GM18867 (cell line): ENCODE measurements around the gene ITPR1.

Experiments used
- ATAC-seq: cut with Tn5 transposase; IDR thresholded peaks from one replicate; pipeline ENCODE4 v1.9.1; 2021; ENCODE audit warnings: mild to moderate bottlenecking, moderate library complexity; ENCODE audit not compliant: unreplicated experiment

ITPR1 gene

DNA sequence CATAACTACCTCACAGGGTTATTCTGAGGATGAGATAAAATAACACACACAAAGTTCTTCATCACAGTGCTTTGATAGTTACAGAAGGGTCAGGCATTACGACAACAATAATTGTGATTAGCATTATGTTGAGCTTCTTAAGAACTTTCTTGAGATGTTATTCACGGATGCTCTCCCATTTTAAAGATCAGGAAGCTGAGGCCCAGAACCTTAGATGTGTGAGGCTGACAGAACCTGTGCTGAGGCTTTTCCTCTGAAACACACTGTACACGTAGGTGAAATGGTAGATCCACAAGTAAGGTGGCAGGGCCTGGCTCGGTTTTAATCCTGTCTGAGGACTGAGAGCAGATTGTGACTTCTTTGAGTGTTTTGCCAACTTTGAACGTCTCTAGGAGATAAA lies 274.9 kb downstream of the ITPR1 start:
- ATAC-seq = no peak

GRCh38 chr3:4768521-4768920 lies 275.4 kb downstream of the ITPR1 start:
- no peak for ATAC-seq

GRCh38 chr3:4770561-4770960 lies 277.4 kb downstream of the ITPR1 start:
- ATAC-seq = no peak

GRCh38 chr3:4771243-4771642 lies 278.1 kb downstream of the ITPR1 start:
- ATAC-seq = no peak

- ATAC-seq = no peak
Observed at GRCh38 chr3:4772171-4772804, 279.1 kb downstream of the ITPR1 start.

DNA sequence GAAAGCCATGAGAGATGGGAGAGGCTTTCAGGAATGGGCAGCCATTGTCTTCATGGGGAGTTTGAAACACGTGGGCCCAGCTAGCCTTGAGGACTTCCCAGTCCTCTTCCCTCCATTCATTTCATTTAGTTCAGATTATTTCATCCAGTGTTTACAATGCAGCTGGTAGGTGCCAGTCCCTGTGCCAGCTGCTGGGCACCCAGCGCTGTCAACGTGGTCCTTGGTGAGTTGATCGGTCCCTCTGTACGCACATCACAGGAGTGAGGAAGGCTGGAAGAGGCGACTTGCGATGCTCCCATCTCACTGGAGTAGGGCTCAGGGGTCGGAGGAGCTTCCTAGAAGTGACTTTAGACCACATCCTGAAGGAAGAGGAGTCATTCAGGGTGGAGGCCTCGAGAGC lies 279.7 kb downstream of the ITPR1 start:
- no peak for ATAC-seq

- ATAC-seq = no peak
Observed at GRCh38 chr3:4773583-4773982, 280.4 kb downstream of the ITPR1 start.

GRCh38 chr3:4774531-4774930 lies 281.4 kb downstream of the ITPR1 start:
- ATAC-seq = no peak

GRCh38 chr3:4776399-4776979 lies 283.3 kb downstream of the ITPR1 start:
- ATAC-seq = peak; percentile 43

GRCh38 chr3:4776980-4777581 lies 283.9 kb downstream of the ITPR1 start:
- ATAC-seq = peak; percentile 83

GRCh38 chr3:4778119-4778518 lies 285.0 kb downstream of the ITPR1 start:
- ATAC-seq = no peak

DNA sequence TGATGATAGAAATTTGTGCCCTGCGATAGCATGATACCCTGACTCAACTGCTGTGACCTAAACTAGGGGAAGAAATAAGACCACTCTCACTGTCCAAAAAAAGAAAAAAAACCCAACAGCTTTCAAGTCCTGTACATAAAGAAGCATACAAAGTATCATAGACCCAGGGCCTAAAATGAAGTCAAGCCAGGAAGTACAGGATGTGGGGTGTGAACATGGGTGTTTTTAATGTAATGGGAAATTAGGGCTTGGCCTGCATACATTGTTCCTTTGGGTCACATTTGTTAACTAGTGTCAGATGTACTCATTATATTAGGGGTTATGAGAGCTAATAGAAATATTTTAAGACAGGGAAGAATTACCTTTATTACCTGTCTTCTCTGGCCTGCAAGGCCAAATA lies 285.6 kb downstream of the ITPR1 start:
- ATAC-seq = no peak

GRCh38 chr3:4780545-4780957 lies 287.4 kb downstream of the ITPR1 start:
- no peak for ATAC-seq

- no peak for ATAC-seq
Observed at GRCh38 chr3:4782095-4782494, 288.9 kb downstream of the ITPR1 start.

- ATAC-seq = no peak
Observed at GRCh38 chr3:4785551-4785950, 292.4 kb downstream of the ITPR1 start.

- ATAC-seq = no peak
Observed at GRCh38 chr3:4786431-4786830, 293.3 kb downstream of the ITPR1 start.

DNA sequence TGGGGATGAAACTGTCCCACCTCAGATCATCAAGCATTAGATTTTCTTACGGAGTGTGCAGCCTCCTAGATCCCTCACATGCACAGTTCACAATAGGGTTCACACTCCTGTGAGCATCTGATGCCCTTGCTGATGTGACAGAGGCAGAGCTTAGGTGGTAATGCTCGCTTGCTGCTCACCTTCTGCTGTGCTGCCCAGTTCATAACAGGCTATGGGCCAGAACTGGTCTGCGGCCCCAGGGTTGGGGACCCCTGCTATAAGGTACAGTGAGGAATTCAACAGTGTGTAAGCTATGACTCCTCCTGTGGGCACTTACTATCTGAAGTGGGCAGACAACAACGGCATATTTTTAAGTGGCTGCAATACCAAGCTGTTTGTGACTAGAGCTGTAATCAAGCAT lies 298.2 kb downstream of the ITPR1 start:
- ATAC-seq = no peak

- ATAC-seq = no peak
Observed at GRCh38 chr3:4793311-4793710, 300.2 kb downstream of the ITPR1 start.

DNA sequence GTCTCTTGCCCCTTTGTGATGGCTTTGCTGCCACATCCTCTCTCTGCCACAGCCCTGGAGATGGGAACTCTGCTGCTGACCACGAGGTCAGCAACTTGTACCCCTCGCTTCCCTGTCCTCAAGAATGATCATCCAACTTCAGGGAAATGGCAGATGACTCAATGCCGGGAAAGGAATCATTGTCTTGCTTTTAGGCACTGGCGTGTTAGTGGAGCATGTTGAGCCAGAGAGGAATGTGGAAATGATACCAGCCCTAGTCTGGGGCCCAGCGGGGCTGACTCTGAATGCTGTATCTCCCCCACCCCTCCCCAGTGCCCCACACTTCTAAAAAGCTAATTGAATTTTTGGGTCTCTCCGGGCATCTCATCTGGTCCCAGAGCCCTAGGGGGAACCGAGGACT lies 301.2 kb downstream of the ITPR1 start:
- no peak for ATAC-seq

DNA sequence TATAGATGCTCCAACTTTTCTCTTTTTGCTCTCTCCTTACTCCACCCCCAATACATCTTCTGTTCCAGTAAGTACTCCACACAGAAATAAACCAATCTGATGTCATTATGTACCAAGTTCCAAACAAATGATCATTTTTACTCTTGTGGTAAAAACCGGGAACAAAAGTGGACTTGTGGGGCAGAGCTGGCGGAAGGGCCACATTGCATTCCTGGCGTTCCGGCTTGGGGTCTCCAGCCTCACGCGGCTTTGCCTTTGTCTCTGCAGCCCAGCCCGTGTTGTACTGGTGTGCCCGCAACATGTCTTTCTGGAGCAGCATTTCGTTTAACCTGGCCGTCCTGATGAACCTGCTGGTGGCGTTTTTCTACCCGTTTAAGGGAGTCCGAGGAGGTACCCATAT lies 301.6 kb downstream of the ITPR1 start:
- ATAC-seq = no peak

GRCh38 chr3:4795905-4796304 lies 302.8 kb downstream of the ITPR1 start:
- ATAC-seq = no peak

GRCh38 chr3:4797201-4797705 lies 304.1 kb downstream of the ITPR1 start:
- ATAC-seq = no peak
